SK-N-SH (cell line): ENCODE data around the gene SPC25. TPM values are rescaled to one million over a fixed set of nuclear protein-coding genes. Genes with fewer than 3 reads are reported as not detected.

Experiments
- CTCF ChIA-PET: fragments of 300-600, 350-600 bp; formaldehyde crosslinking; extraction: SDS; loops from one replicate; lab custom pipeline; 2021; lab: Yijun Ruan, JAX
- POLR2A ChIA-PET: fragments of 350-600 bp; sonication (Branson Sonifier 250); formaldehyde crosslinking; extraction: SDS; loops from one replicate; lab custom pipeline; 2020; ENCODE audit warnings: antibody characterized with exemption, inconsistent platforms; lab: Yijun Ruan, JAX
- DNase-seq: peaks from one replicate; pipeline ENCODE4 v3.0.0; 2012
- H2AFZ ChIP-seq: fragments of 200-600 bp; sonication (generic); 2 replicates; pipeline ENCODE4 v1.8.1; 2016; ENCODE audit warnings: antibody characterized with exemption, mild to moderate bottlenecking, low read depth
- H3F3A ChIP-seq: fragments of 200-600 bp; sonication (generic); replicated peaks from 2 replicates; pipeline ENCODE3; 2016; ENCODE audit warnings: antibody characterized with exemption, mild to moderate bottlenecking; ENCODE audit not compliant: insufficient read depth
- H3K27ac ChIP-seq, 2 experiments: fragments of 200-500 bp in 1 of 2; fragments of 200-600 bp in 1 of 2; sonication (Bioruptor generic) in 1 of 2; sonication (generic), shearing (Covaris generic) in 1 of 2; 2 replicates each; pipeline versions ENCODE4 v1.5.1 to v1.6.1; 2014 to 2016; ENCODE audit warnings: low read depth in 2 of 2, inconsistent platforms in 1 of 2, low read length in 1 of 2, mild to moderate bottlenecking in 1 of 2, mixed read lengths in 1 of 2
- H3K27me3 ChIP-seq: fragments of 200-600 bp; sonication (generic), shearing (Covaris generic); 2 replicates; pipeline ENCODE4 v1.6.1; 2016; ENCODE audit warnings: mixed run types; ENCODE audit not compliant: insufficient read depth
- H3K36me3 ChIP-seq, 2 experiments: fragments of 200-500 bp in 1 of 2; fragments of 200-600 bp in 1 of 2; sonication (Bioruptor generic) in 1 of 2; sonication (generic) in 1 of 2; replicated peaks in 1 of 2; 2 replicates each; pipeline versions ENCODE3 to v1.5.1; 2014 to 2016; ENCODE audit warnings: low read length in 1 of 2, mild to moderate bottlenecking in 1 of 2; ENCODE audit not compliant: insufficient read depth in 2 of 2, control insufficient read depth in 1 of 2
- H3K4me1 ChIP-seq, 2 experiments: fragments of 200-500 bp in 1 of 2; fragments of 200-600 bp in 1 of 2; sonication (Bioruptor generic) in 1 of 2; sonication (generic), shearing (Covaris generic) in 1 of 2; 2 replicates each; pipeline versions ENCODE4 v1.5.1 to v1.6.1; 2014 to 2016; ENCODE audit warnings: low read depth in 1 of 2, low read length in 1 of 2, mixed run types in 1 of 2; ENCODE audit not compliant: insufficient read depth in 2 of 2, control insufficient read depth in 1 of 2
- H3K4me2 ChIP-seq: fragments of 200-600 bp; sonication (generic), shearing (Covaris generic); 2 replicates; pipeline ENCODE4 v1.6.1; 2017; ENCODE audit warnings: mixed run types
- H3K4me3 ChIP-seq, 2 experiments: fragments of 200-500 bp in 1 of 2; fragments of 200-600 bp in 1 of 2; sonication (Bioruptor generic) in 1 of 2; sonication (generic), shearing (Covaris generic) in 1 of 2; 2 replicates each; pipeline versions ENCODE4 v1.5.1 to v1.8.1; 2014 to 2016; ENCODE audit warnings: low read depth in 2 of 2, inconsistent platforms in 1 of 2, low read length in 1 of 2, mild to moderate bottlenecking in 1 of 2, mixed read lengths in 1 of 2, moderate library complexity in 1 of 2
- H3K79me2 ChIP-seq: fragments of 200-600 bp; sonication (generic); 2 replicates; pipeline ENCODE4 v1.8.1; 2017; ENCODE audit warnings: mild to moderate bottlenecking; ENCODE audit not compliant: insufficient read depth
- H3K9ac ChIP-seq: fragments of 200-600 bp; sonication (generic); 2 replicates; pipeline ENCODE4 v1.6.1; 2017; ENCODE audit warnings: mixed run types
- H3K9me2 ChIP-seq: fragments of 200-600 bp; sonication (generic); 2 replicates; pipeline ENCODE4 v1.6.1; 2017; ENCODE audit warnings: mixed run types
- H3K9me3 ChIP-seq: fragments of 200-600 bp; sonication (generic); 2 replicates; pipeline ENCODE4 v1.6.1; 2017; ENCODE audit warnings: mixed run types, mild to moderate bottlenecking, moderate library complexity
- H4K20me1 ChIP-seq: fragments of 200-600 bp; sonication (generic); 2 replicates; pipeline ENCODE4 v1.6.1; 2017; ENCODE audit warnings: mild to moderate bottlenecking, mixed run types; ENCODE audit not compliant: insufficient read depth
- CHD2 ChIP-seq: fragments of 150-350 bp; IDR thresholded peaks from 2 replicates; pipeline ENCODE4 v1.6.1; 2018; ENCODE audit warnings: low read length; ENCODE audit not compliant: partially characterized antibody
- EP300 ChIP-seq, 2 experiments: IDR thresholded peaks; 2 replicates each; pipeline versions ENCODE4 v1.4.0 to v1.6.1; 2012; ENCODE audit warnings: borderline replicate concordance in 1 of 2, low read depth in 1 of 2, low read length in 1 of 2
- MAX ChIP-seq: IDR thresholded peaks from 2 replicates; pipeline ENCODE4 v1.4.0; 2012; ENCODE audit warnings: low read depth
- MXI1 ChIP-seq: IDR thresholded peaks from 2 replicates; pipeline ENCODE4 v1.6.1; 2012; ENCODE audit warnings: mild to moderate bottlenecking, low read depth, low read length, improper control_type of control experiment
- RAD21 ChIP-seq: IDR thresholded peaks from 2 replicates; pipeline ENCODE4 v1.6.1; 2012; ENCODE audit warnings: mild to moderate bottlenecking, low read length
- REST ChIP-seq: IDR thresholded peaks from 2 replicates; pipeline ENCODE4 v1.6.1; 2012; ENCODE audit warnings: mild to moderate bottlenecking, low read depth, low read length, moderate library complexity
- RXRA ChIP-seq: IDR thresholded peaks from 2 replicates; pipeline ENCODE4 v1.4.0; 2012; ENCODE audit warnings: low read depth, mild to moderate bottlenecking, borderline replicate concordance
- USF1 ChIP-seq: IDR thresholded peaks from 2 replicates; pipeline ENCODE4 v1.4.0; 2012; ENCODE audit warnings: low read depth, borderline replicate concordance
- ZBTB33 ChIP-seq: IDR thresholded peaks from 2 replicates; pipeline ENCODE4 v1.4.0; 2012; ENCODE audit warnings: low read depth, borderline replicate concordance
- WGBS: methylation state at CpG from one replicate; pipeline ENCODE4 v1.1.6; 2017; ENCODE audit warnings: low lambda C conversion rate; 5-methylcytosine and 5-hydroxymethylcytosine counted together
- polyA plus RNA-seq, 3 experiments: library from polyadenylated mRNA; depleted of rRNA; stranded (reverse); fragments of >200 nt; gene quantifications; 2 replicates each; pipeline ENCODE4 v1.2.3, GENCODE V29; 2012

The SPC25 gene
- polyA plus RNA-seq, 1 of the 3 experiments (the other 2 are of a cell fraction): 4.8 TPM

- Histone ChIP-seq H3K4me2 (no peak overlapping the region), H3K9me3 (no peaks in the 10 kb centered on the region), H2AFZ (no peak overlapping the region), H3K9ac (no peak overlapping the region), H3K4me1 (no peaks in the 10 kb centered on the region; a peak in 1 of 4 replicates), H3K36me3 (no peaks in the 10 kb centered on the region), H3F3A (no peaks in the 10 kb centered on the region), H3K27ac (no peak overlapping the region), H3K4me3 (no peak overlapping the region), H3K9me2 (no peaks in the 10 kb centered on the region), H4K20me1 (no peaks in the 10 kb centered on the region), H3K79me2 (no peaks in the 10 kb centered on the region), H3K27me3 (no peaks in the 10 kb centered on the region)
- ChIA-PET POLR2A (no interaction called here), CTCF (interaction anchor here (0.6 kb wide), 1 partner anchor 234 kb away, joined by 3 read pairs; no protein-coding TSS in a partner anchor)
- DNase-seq: no peak
- WGBS: 68% methylated on average over 14 of the region's 14 CpGs
- TF ChIP-seq CHD2 (no peak), MAX (no peak), REST (no peak), MXI1 (no peak), ZBTB33 (no peak), USF1 (no peak), RAD21 (no peak), EP300 (IDR thresholded peaks at IDR 0.05; ENCODE audit: borderline replicate concordance in 1 of 2, low read depth in 1 of 2, low read length in 1 of 2) (no peak), RXRA (no peak)
Observed at GRCh38 chr2:168935810-168936581, 45.8 kb upstream of the SPC25 start.
